ENCODE measurements around the gene SMCR8. TPM values are rescaled to one million over a fixed set of nuclear protein-coding genes. Genes with fewer than 3 reads are reported as not detected.
A peak's percentile ranks its signal among the peaks of the same experiment; 100 is the strongest.

The SMCR8 gene
- total and polyA plus RNA-seq, 2 of the 13 experiments (the other 11 are each of a cell fraction or from before 2014, with no cell fraction given): 7.6 to 11.8 TPM

DNA sequence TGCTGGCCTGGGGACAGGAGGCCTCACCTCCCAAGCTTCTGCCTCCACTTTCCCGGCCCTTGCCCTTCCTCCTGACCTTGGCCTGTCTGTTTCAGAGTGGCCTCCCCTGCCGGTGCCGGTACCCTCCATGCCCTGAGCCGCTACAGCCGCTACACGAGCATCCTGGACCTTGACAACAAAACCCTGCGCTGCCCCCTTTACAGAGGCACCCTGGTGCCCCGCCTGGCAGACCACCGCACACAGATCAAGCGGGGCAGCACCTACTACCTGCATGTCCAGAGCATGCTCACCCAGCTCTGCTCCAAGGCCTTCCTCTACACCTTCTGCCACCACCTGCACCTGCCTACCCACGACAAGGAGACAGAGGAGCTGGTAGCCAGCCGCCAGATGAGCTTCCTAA, 7.4 kb downstream of the SMCR8 start:
- Histone ChIP-seq H3K9me3 (ENCODE audit: low read length) (no peaks in the 10 kb centered on the region), H3K27me3 (ENCODE audit: control insufficient read depth in 1 of 2, insufficient read depth in 2 of 2, low read length in 2 of 2) (no peaks in the 10 kb centered on the region), H3K4me2 (ENCODE audit: low read depth, low read length) (no peak overlapping the region), H3K27ac (ENCODE audit: extremely low read length, insufficient read depth, low read length) (no peak overlapping the region), H3K9ac (ENCODE audit: insufficient read depth, low read depth, low read length) (no peak overlapping the region), H3K79me2 (ENCODE audit: insufficient read depth, low read length) (peaks cover 31% of the 10 kb centered on the region), H3K36me3 (replicated peaks in 1 of 2; ENCODE audit: control insufficient read depth in 1 of 2, insufficient read depth in 2 of 2, low read length in 2 of 2) (peaks cover 29 to 49% of the 10 kb centered on the region in 2 experiments), H4K20me1 (ENCODE audit: insufficient read depth, low read length) (peaks cover 18% of the 10 kb centered on the region), H2AFZ (ENCODE audit: low read length) (no peak overlapping the region), H3K4me3 (replicated peaks in 1 of 3; ENCODE audit: insufficient read depth in 1 of 3, low read depth in 2 of 3, low read length in 3 of 3) (no peak overlapping the region), H3K4me1 (ENCODE audit: insufficient read depth, low read length) (peaks cover 36% of the 10 kb centered on the region)
- 95% methylated on average over 12 of the region's 12 CpGs for WGBS (ENCODE audit: low lambda C conversion rate)
- TF ChIP-seq, protein P1, sequence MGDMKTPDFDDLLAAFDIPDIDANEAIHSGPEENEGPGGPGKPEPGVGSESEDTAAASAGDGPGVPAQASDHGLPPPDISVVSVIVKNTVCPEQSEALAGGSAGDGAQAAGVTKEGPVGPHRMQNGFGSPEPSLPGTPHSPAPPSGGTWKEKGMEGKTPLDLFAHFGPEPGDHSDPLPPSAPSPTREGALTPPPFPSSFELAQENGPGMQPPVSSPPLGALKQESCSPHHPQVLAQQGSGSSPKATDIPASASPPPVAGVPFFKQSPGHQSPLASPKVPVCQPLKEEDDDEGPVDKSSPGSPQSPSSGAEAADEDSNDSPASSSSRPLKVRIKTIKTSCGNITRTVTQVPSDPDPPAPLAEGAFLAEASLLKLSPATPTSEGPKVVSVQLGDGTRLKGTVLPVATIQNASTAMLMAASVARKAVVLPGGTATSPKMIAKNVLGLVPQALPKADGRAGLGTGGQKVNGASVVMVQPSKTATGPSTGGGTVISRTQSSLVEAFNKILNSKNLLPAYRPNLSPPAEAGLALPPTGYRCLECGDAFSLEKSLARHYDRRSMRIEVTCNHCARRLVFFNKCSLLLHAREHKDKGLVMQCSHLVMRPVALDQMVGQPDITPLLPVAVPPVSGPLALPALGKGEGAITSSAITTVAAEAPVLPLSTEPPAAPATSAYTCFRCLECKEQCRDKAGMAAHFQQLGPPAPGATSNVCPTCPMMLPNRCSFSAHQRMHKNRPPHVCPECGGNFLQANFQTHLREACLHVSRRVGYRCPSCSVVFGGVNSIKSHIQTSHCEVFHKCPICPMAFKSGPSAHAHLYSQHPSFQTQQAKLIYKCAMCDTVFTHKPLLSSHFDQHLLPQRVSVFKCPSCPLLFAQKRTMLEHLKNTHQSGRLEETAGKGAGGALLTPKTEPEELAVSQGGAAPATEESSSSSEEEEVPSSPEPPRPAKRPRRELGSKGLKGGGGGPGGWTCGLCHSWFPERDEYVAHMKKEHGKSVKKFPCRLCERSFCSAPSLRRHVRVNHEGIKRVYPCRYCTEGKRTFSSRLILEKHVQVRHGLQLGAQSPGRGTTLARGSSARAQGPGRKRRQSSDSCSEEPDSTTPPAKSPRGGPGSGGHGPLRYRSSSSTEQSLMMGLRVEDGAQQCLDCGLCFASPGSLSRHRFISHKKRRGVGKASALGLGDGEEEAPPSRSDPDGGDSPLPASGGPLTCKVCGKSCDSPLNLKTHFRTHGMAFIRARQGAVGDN (CRISPR knock-in tag; IDR thresholded peaks at IDR 0.05): 0 out of 2 replicates have a peak, but pooled peaks have one; percentile 1
- TF ChIP-seq ZNF547 (CRISPR knock-in tag; IDR thresholded peaks at IDR 0.05): no peak
- 0 out of 2 replicates have a peak, but pooled peaks have one; percentile 29 for TF ChIP-seq RBFOX2 (IDR thresholded peaks at IDR 0.05; ENCODE audit: low read depth, low read length)
- TF ChIP-seq AGO2 (optimal IDR thresholded peaks at IDR 0.05; ENCODE audit: low read depth, low read length): peak; percentile 49
- no peak for TF ChIP-seq ZMYM2 (CRISPR knock-in tag; IDR thresholded peaks at IDR 0.05)
- no TSS peak for BruUV-seq (replicated peaks)
- FAIRE-seq (no peak), DNase-seq (ENCODE audit: low spot score) (no peak), ATAC-seq (no peak)
- intact Hi-C loops (cut with micrococcal nuclease; ENCODE audit: unreplicated experiment) (no loop called here), in situ Hi-C loops (cut with HindIII; ENCODE audit: extremely low pct_ligation_motif_present, low pct_unique_long_range_greater_than_20kb) (no loop called here)
- ChIA-PET CTCF (ENCODE audit: low intra/inter-chr PET ratio, low total read pairs) (no interaction called here), POLR2A (no interaction called here)
